K562 (cell line): ENCODE data around the gene MAP3K6. TPM values are rescaled to one million over a fixed set of nuclear protein-coding genes. Genes with fewer than 3 reads are reported as not detected.

Experiments
- ATAC-seq: fragments of 200-7000 bp; cut with Tn5 transposase; 3 replicates; pipeline ENCODE4 v1.9.1; 2020; ENCODE audit warnings: moderate library complexity
- BruUV-seq: library from RNA; stranded (reverse); fragments of 400-500 nt; replicated peaks from 2 replicates; lab custom pipeline; 2021; lab: Mats Ljungman, UMichigan
- CTCF ChIA-PET: fragments of 300-600 bp; formaldehyde crosslinking; extraction: SDS; loops from one replicate; lab custom pipeline; 2021; ENCODE audit warnings: low intra/inter-chr PET ratio; lab: Yijun Ruan, JAX
- POLR2A ChIA-PET: fragments of 300-600, 350-650 bp; sonication (Branson Sonifier 250); formaldehyde crosslinking; extraction: SDS; loops from one replicate; lab custom pipeline; 2021; ENCODE audit warnings: antibody characterized with exemption, inconsistent platforms; lab: Yijun Ruan, JAX
- DNase-seq, 4 experiments: peaks; one replicate each; pipeline versions ENCODE4 v3.0.0 to v3.0.0-alpha.2; 2011 to 2018; ENCODE audit warnings: low spot score in 3 of 4, mixed read lengths in 3 of 4; ENCODE audit errors: extremely low read depth in 1 of 4
- FAIRE-seq: peaks from 2 replicates; lab custom pipeline; 2011; peaks lifted over from hg19 to GRCh38; lab: Jason Lieb, UNC
- H2AFZ ChIP-seq: 2 replicates; pipeline ENCODE4 v1.6.0; 2011; ENCODE audit warnings: low read depth, low read length, control low read depth, inconsistent platforms
- H3K27ac ChIP-seq: fragments of 200-600 bp; 3 replicates; pipeline ENCODE4 v1.8.0; 2011; ENCODE audit warnings: low read depth, mild to moderate bottlenecking, control low read depth, inconsistent platforms, low read length, moderate library complexity, mixed read lengths; ENCODE audit errors: extremely low read depth
- H3K27me3 ChIP-seq, 2 experiments: fragments of 300-600 bp in 1 of 2; 2 replicates in 1 of 2; 3 replicates in 1 of 2; pipeline versions ENCODE4 v1.6.0 to v1.8.0; 2011; ENCODE audit warnings: inconsistent platforms in 2 of 2, low read length in 2 of 2, mild to moderate bottlenecking in 1 of 2, mixed read lengths in 1 of 2, moderate library complexity in 1 of 2; ENCODE audit not compliant: control insufficient read depth in 2 of 2, insufficient read depth in 2 of 2
- H3K36me3 ChIP-seq: fragments of 300-600 bp; 3 replicates; pipeline ENCODE4 v1.8.0; 2011; ENCODE audit warnings: mild to moderate bottlenecking, low read length, inconsistent platforms; ENCODE audit not compliant: control insufficient read depth, insufficient read depth
- H3K4me1 ChIP-seq, 2 experiments: fragments of 200-600 bp in 1 of 2; replicated peaks in 1 of 2; 2 replicates in 1 of 2; 3 replicates in 1 of 2; pipeline versions ENCODE4 v1.5.1 to v1.8.0; 2011; ENCODE audit warnings: inconsistent platforms in 2 of 2, low read length in 2 of 2, mild to moderate bottlenecking in 1 of 2, mixed read lengths in 1 of 2, moderate library complexity in 1 of 2; ENCODE audit not compliant: control insufficient read depth in 2 of 2, insufficient read depth in 2 of 2
- H3K4me2 ChIP-seq: 2 replicates; pipeline ENCODE4 v1.6.1; 2011; ENCODE audit warnings: low read length, control low read depth, inconsistent platforms, mixed read lengths; ENCODE audit not compliant: insufficient read depth
- H3K4me3 ChIP-seq: fragments of 200-600 bp; sonication (generic), shearing (Covaris generic); 2 replicates; pipeline ENCODE4 v1.5.1; 2016; ENCODE audit warnings: control low read depth, inconsistent platforms
- H3K79me2 ChIP-seq: fragments of 200-600 bp; 3 replicates; pipeline ENCODE4 v1.8.0; 2011; ENCODE audit warnings: low read length, inconsistent platforms; ENCODE audit not compliant: control insufficient read depth, insufficient read depth
- H3K9ac ChIP-seq, 2 experiments: 2 replicates each; pipeline versions ENCODE4 v1.6.0 to v1.6.1; 2011; ENCODE audit warnings: low read depth in 2 of 2, low read length in 2 of 2, control low read depth in 1 of 2, inconsistent platforms in 1 of 2, mild to moderate bottlenecking in 1 of 2, mixed read lengths in 1 of 2; ENCODE audit not compliant: insufficient read depth in 1 of 2
- H3K9me1 ChIP-seq: one replicate; pipeline ENCODE4 v1.6.0; 2011; ENCODE audit warnings: inconsistent platforms, mild to moderate bottlenecking, low read length, moderate library complexity; ENCODE audit not compliant: control insufficient read depth, insufficient read depth
- H3K9me3 ChIP-seq: replicated peaks from 2 replicates; pipeline ENCODE4 v1.5.1; 2011; ENCODE audit warnings: low read depth, low read length, inconsistent platforms; ENCODE audit not compliant: control insufficient read depth, insufficient read depth
- H4K20me1 ChIP-seq: replicated peaks from 2 replicates; pipeline ENCODE4 v1.6.1; 2011; ENCODE audit warnings: low read length, inconsistent platforms, mixed read lengths; ENCODE audit not compliant: control insufficient read depth, insufficient read depth
- FOXJ3 ChIP-seq: sonication (generic); formaldehyde crosslinking; IDR thresholded peaks from 2 replicates; pipeline ENCODE4 v1.4.0; 2020; ENCODE audit warnings: mild to moderate bottlenecking, missing genetic modification reagents
- NFYB ChIP-seq: IDR thresholded peaks from 2 replicates; pipeline ENCODE4 v1.6.1; 2011; ENCODE audit warnings: mild to moderate bottlenecking, moderate library complexity; ENCODE audit not compliant: insufficient read length; ENCODE audit errors: extremely low read depth
- POLR2G ChIP-seq: fragments of 200-400 bp; formaldehyde crosslinking; IDR thresholded peaks from 2 replicates; pipeline ENCODE4 v1.6.1; 2017; ENCODE audit warnings: low read depth, mild to moderate bottlenecking, antibody characterized with exemption, low read length, moderate library complexity
- WGBS: fragments of 100-300 bp; shearing (Covaris generic); methylation state at CpG from one replicate; pipeline ENCODE4 v1.1.6; 2016; ENCODE audit warnings: low coverage, mixed read lengths; ENCODE audit not compliant: insufficient coverage; ENCODE audit errors: missing lambda C conversion rate; 5-methylcytosine and 5-hydroxymethylcytosine counted together
- in situ Hi-C: fragments of 300-500 bp; cut with MboI; formaldehyde crosslinking; loops from 4 replicates; pipeline ENCODE4 v1.15.0; 2018; ENCODE audit warnings: inconsistent platforms, mixed read lengths
- intact Hi-C: fragments of 100-400 bp; cut with micrococcal nuclease; formaldehyde crosslinking; loops from 2 replicates; pipeline ENCODE4 v1.14.2; 2022
- polyA plus RNA-seq, 8 experiments: library from polyadenylated mRNA; depleted of rRNA in 4 of 8; stranded (reverse) in 5 of 8; unstranded in 3 of 8; fragments of >200 nt; fragmentation: Nextera tagmentation in 2 of 8; fragmentation: Illumina TruSeq in 1 of 8; extraction: Ambion mirVana in 2 of 8; extraction: Trizol in 1 of 8; gene quantifications; 2 replicates each; pipeline versions ENCODE4 v1.2.1 to v1.2.3, GENCODE V29; 2011 to 2014; ENCODE audit warnings: inconsistent platforms in 1 of 8, missing spikeins in 1 of 8
- total RNA-seq, 7 experiments: library from RNA; depleted of rRNA in 6 of 7; stranded (reverse); fragments of >200 nt in 6 of 7; fragmentation: Illumina TruSeq in 2 of 7; extraction: Trizol in 2 of 7; gene quantifications; 2 replicates each; pipeline versions ENCODE4 v1.2.1 to v1.2.3, GENCODE V29; 2011 to 2021; ENCODE audit warnings: low replicate concordance in 1 of 7
- TF ChIP-seq, protein P1 (sequence below): sonication (generic); formaldehyde crosslinking; IDR thresholded peaks from 2 replicates; pipeline ENCODE4 v1.8.1; 2023; ENCODE audit warnings: mild to moderate bottlenecking, missing genetic modification reagents
- TF ChIP-seq, protein P2 (sequence below): fragments of 250-450 bp; sonication (Bioruptor Pico); IDR thresholded peaks from 2 replicates; pipeline ENCODE4 v1.5.0; 2021; ENCODE audit warnings: mild to moderate bottlenecking, borderline replicate concordance

The MAP3K6 gene
- total and polyA plus RNA-seq, 9 of the 15 experiments (the other 6 are each of a cell fraction or from before 2014, with no cell fraction given), result 0.99 to 21.9 (median 7.0) TPM

DNA sequence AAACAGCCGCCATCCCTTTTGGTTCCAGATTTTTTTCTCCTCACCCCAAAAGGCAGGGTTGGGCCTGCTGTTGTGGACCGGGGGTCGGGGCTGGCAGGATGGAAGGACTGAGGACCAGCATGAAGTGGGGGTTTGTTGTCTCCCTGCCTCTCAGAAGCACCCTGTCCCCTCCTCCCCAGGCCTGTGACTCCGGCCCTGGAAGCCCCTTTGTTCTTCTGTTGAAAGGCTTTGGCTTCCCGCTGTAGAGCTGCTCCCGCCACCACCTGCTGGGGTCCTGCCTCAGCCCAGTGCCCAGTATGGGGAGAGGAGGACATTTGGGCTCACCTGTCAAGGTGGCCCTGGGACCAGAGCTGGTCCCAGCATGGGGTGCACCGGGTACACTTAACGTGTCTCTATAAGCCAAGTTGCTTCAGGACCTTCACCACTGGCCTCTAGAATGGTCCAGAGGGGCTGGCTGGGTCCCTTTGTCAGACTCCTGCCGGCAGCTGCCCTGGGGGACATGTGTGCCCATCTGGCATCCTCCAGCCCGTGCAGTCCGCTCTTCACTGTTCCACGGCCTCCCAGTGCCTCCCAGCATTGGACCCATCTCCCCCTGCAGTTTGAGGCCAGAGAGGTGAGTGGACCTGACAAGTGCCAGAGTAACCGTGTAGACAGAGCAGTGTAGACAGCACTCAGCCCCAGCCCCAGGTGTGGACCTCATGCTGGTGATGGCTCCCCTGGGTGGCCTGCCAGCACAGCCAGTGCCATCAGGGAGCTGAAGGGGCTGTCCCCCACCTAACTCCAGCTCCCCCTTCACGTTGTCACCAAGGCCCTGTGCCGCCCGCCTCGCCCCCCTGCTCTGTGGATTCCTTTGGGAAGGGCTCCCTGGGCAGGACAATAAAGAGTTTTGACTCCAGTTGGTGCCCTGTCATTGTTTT is 31.0 kb downstream of the MAP3K6 start:
- WGBS, result 94% methylated on average over 13 of the region's 17 CpGs
- ATAC-seq (no peak), DNase-seq (no peak)
- POLR2A ChIA-PET, result interaction anchor here (0.6 to 4.2 kb wide), 6 partner anchors 8 to 606 kb away, joined by 3 to 23 read pairs (median 4); no protein-coding TSS in a partner anchor
- CTCF ChIA-PET, result no interaction called here
- no peak overlapping the region for H3K27ac ChIP-seq
- in situ Hi-C loops, result no loop called here
- H3K9me1 ChIP-seq, result no peaks in the 10 kb centered on the region
- no peak overlapping the region for H3K4me3 ChIP-seq
- no peaks in the 10 kb centered on the region for H3K27me3 ChIP-seq
- no peak overlapping the region for H3K4me2 ChIP-seq
- TF ChIP-seq POLR2G, result peak; percentile 59
- TF ChIP-seq, protein P1, sequence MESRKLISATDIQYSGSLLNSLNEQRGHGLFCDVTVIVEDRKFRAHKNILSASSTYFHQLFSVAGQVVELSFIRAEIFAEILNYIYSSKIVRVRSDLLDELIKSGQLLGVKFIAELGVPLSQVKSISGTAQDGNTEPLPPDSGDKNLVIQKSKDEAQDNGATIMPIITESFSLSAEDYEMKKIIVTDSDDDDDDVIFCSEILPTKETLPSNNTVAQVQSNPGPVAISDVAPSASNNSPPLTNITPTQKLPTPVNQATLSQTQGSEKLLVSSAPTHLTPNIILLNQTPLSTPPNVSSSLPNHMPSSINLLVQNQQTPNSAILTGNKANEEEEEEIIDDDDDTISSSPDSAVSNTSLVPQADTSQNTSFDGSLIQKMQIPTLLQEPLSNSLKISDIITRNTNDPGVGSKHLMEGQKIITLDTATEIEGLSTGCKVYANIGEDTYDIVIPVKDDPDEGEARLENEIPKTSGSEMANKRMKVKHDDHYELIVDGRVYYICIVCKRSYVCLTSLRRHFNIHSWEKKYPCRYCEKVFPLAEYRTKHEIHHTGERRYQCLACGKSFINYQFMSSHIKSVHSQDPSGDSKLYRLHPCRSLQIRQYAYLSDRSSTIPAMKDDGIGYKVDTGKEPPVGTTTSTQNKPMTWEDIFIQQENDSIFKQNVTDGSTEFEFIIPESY (CRISPR knock-in tag), result peak; percentile 20; the same call in 1 of the 2 replicates
- no peak for TF ChIP-seq FOXJ3 (CRISPR knock-in tag)
- TF ChIP-seq, protein P2, sequence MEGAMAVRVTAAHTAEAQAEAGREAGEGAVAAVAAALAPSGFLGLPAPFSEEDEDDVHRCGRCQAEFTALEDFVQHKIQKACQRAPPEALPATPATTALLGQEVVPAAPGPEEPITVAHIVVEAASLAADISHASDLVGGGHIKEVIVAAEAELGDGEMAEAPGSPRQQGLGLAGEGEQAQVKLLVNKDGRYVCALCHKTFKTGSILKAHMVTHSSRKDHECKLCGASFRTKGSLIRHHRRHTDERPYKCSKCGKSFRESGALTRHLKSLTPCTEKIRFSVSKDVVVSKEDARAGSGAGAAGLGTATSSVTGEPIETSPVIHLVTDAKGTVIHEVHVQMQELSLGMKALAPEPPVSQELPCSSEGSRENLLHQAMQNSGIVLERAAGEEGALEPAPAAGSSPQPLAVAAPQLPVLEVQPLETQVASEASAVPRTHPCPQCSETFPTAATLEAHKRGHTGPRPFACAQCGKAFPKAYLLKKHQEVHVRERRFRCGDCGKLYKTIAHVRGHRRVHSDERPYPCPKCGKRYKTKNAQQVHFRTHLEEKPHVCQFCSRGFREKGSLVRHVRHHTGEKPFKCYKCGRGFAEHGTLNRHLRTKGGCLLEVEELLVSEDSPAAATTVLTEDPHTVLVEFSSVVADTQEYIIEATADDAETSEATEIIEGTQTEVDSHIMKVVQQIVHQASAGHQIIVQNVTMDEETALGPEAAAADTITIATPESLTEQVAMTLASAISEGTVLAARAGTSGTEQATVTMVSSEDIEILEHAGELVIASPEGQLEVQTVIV (CRISPR knock-in tag), result no peak
- no peak for TF ChIP-seq NFYB
- TF ChIP-seq, all 486 proteins: peak for 2
- Histone ChIP-seq H3K9ac (peak overlapping the region in 1 of 2 experiments; percentile 38; a peak in 1 of 4 replicates), H3K79me2 (0 out of 3 replicates have a peak, but pooled peaks cover 1% of the 10 kb centered on the region), H2AFZ (no peak overlapping the region), H4K20me1 (peaks cover 7% of the 10 kb centered on the region; the same call in 1 of the 2 replicates), H3K36me3 (peaks cover 61% of the 10 kb centered on the region; the same call in 2 of the 3 replicates), H3K4me1 (peaks cover 0 to 14% of the 10 kb centered on the region in 2 experiments; a peak in 2 of 5 replicates), H3K9me3 (no peaks in the 10 kb centered on the region)
- FAIRE-seq, result no peak
- no TSS peak for BruUV-seq
- intact Hi-C loops, result no loop called here
